Activated T-cell treated with anti-CD3 and anti-CD28 coated beads, Interleukin-2, amount 50 U/mL, for 72 hours (primary cell): ENCODE data around the gene TC2N. TPM values are rescaled to one million over a fixed set of nuclear protein-coding genes. Genes with fewer than 3 reads are reported as not detected.
"Not testable (repeated sequence)": the region's sequence is repeated elsewhere in the genome, so short reads cannot be mapped to it uniquely, and the experiment has no call there.

Source experiments
- ATAC-seq, 2 donors: fragments of 150-1000 bp; cut with Tn5 transposase; replicated peaks in 1 of 2; 2 replicates each; pipeline ENCODE4 v1.10.0; 2021; ENCODE audit warnings: moderate library complexity in 2 of 2, mild to moderate bottlenecking in 1 of 2
- DNase-seq, 2 donors: peaks; one replicate each; pipeline ENCODE4 v3.0.0; 2021 to 2022; ENCODE audit warnings: mixed read lengths in 1 of 2
- H3K27ac Mint-ChIP-seq: one replicate; pipeline ENCODE4 v1.8.0; 2022; ENCODE audit warnings: mild to moderate bottlenecking, moderate library complexity, mixed read lengths
- H3K27me3 Mint-ChIP-seq: one replicate; pipeline ENCODE4 v1.8.0; 2022; ENCODE audit warnings: low read depth, mixed read lengths
- H3K36me3 Mint-ChIP-seq, 2 donors: one replicate each; pipeline ENCODE4 v1.8.0; 2022; ENCODE audit warnings: mixed read lengths in 2 of 2, mild to moderate bottlenecking in 1 of 2; ENCODE audit not compliant: insufficient read depth in 2 of 2
- H3K4me1 Mint-ChIP-seq: one replicate; pipeline ENCODE4 v1.8.0; 2022; ENCODE audit warnings: low read depth, mixed read lengths
- H3K4me3 Mint-ChIP-seq, 2 donors: one replicate each; pipeline ENCODE4 v1.8.0; 2022; ENCODE audit warnings: mild to moderate bottlenecking in 2 of 2, mixed read lengths in 2 of 2, moderate library complexity in 2 of 2
- H3K9me3 Mint-ChIP-seq, 2 donors: one replicate each; pipeline ENCODE4 v1.8.0; 2022; ENCODE audit warnings: mixed read lengths in 2 of 2
- total RNA-seq, 2 donors: library from RNA; stranded (reverse); gene quantifications; one replicate each; pipeline ENCODE4 v1.2.3, GENCODE V29; 2022

Gene TC2N
- total RNA-seq, 2 donors from 2014 or later = 38.1 to 55.4 TPM

GRCh38 chr14:91848504-91849001, 18.8 kb downstream of the TC2N start:
- ATAC-seq = no peak
- Mint-ChIP-seq H3K9me3 (no peaks in the 10 kb centered on the region), H3K4me3 (no peak overlapping the region), H3K27me3 (no peaks in the 10 kb centered on the region), H3K36me3 (no peaks in the 10 kb centered on the region), H3K4me1 (peaks cover 11% of the 10 kb centered on the region), H3K27ac (no peak overlapping the region)
- no peak for DNase-seq

DNA sequence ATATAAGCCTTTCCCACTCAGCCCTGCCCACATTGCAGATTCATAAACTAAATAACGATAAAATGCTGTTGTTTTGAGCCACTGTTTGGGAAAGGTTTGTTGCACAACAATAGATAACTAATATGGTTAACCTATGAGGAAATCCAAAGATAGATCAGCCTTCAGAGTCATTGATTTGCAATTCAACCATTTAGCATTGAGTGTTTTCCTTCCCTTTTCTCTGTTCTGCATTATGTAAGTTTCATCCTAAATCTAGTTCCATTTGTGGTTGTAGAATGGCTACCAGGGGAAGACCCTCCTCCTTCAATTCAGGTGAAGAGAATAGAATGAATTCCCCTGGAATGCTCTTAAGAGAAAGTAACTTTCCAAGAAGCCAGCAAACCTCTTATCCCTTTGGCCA, 19.6 kb downstream of the TC2N start:
- no peak for ATAC-seq
- H3K4me3 Mint-ChIP-seq = no peak overlapping the region
- H3K9me3 Mint-ChIP-seq = no peaks in the 10 kb centered on the region
- no peaks in the 10 kb centered on the region for H3K27me3 Mint-ChIP-seq
- no peak overlapping the region for H3K27ac Mint-ChIP-seq
- no peaks in the 10 kb centered on the region for H3K36me3 Mint-ChIP-seq
- H3K4me1 Mint-ChIP-seq = peaks cover 5% of the 10 kb centered on the region
- DNase-seq = no peak

DNA sequence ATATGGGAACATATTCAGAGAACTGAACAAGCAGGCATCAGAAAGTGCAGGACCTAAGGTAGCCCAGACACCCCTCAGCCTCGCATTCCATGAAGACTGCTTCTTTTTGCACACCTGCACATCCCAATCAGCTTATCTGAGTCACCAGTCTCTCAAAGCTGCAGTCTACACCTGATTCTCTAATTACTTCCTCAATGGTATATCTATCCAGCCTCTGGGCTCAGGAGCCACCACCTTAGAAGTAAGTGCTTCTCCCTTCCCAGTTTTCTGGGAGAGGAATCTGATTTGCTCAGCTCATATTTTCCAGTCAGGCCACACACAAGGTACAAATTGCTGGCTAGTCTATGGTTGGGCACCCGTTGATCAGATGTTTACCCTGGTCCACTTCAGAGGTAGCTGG, 21.7 kb downstream of the TC2N start:
- no peak for DNase-seq
- H3K4me1 Mint-ChIP-seq = peaks cover 10% of the 10 kb centered on the region
- H3K27me3 Mint-ChIP-seq = no peaks in the 10 kb centered on the region
- H3K27ac Mint-ChIP-seq = peak overlapping the region; percentile 12
- no peak overlapping the region for H3K4me3 Mint-ChIP-seq
- H3K9me3 Mint-ChIP-seq = no peaks in the 10 kb centered on the region
- no peak for ATAC-seq
- H3K36me3 Mint-ChIP-seq = no peaks in the 10 kb centered on the region

GRCh38 chr14:91845056-91845455, 22.3 kb downstream of the TC2N start:
- not testable (repeated sequence) for H3K36me3 Mint-ChIP-seq, H3K4me3 Mint-ChIP-seq, H3K27ac Mint-ChIP-seq

DNA sequence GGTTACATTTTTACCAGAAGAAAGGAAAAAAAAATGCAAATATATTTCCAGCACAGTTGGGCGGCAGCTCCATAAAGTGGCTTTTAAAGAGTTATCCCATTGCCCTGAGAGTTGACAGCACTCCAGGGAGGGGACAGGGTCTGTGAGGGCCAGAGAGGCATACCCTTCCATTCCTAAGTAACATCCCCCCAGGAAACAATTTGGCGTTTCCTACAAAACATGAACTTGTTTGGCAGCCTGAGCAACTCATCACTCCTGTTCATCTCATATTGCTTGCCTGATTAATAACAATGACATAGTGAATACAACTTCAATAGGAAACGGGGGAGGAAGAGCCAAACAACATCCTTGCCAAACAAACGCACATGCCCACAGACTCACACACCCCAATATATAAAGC, 23.3 kb downstream of the TC2N start:
- no peak for ATAC-seq
- DNase-seq = no peak
- H3K9me3 Mint-ChIP-seq = peaks cover 0 to 3% of the 10 kb centered on the region in 2 donors
- H3K27me3 Mint-ChIP-seq = no peaks in the 10 kb centered on the region
- no peak overlapping the region for H3K27ac Mint-ChIP-seq
- peaks cover 17% of the 10 kb centered on the region for H3K4me1 Mint-ChIP-seq
- H3K36me3 Mint-ChIP-seq = no peaks in the 10 kb centered on the region
- no peak overlapping the region for H3K4me3 Mint-ChIP-seq

More at GRCh38 chr14:91845056-91845455, 22.3 kb downstream of the TC2N start:
- not testable (repeated sequence) for ATAC-seq, H3K27me3 Mint-ChIP-seq, H3K9me3 Mint-ChIP-seq, DNase-seq
- peaks cover 16% of the 10 kb centered on the region for H3K4me1 Mint-ChIP-seq

GRCh38 chr14:91843437-91843836, 23.9 kb downstream of the TC2N start:
- Mint-ChIP-seq H3K9me3 (peaks cover 0 to 3% of the 10 kb centered on the region in 2 donors), H3K36me3 (no peaks in the 10 kb centered on the region), H3K4me1 (peaks cover 17% of the 10 kb centered on the region), H3K27me3 (no peaks in the 10 kb centered on the region), H3K4me3 (no peak overlapping the region), H3K27ac (peak overlapping the region; percentile 12)
- DNase-seq (no peak), ATAC-seq (no peak)

DNA sequence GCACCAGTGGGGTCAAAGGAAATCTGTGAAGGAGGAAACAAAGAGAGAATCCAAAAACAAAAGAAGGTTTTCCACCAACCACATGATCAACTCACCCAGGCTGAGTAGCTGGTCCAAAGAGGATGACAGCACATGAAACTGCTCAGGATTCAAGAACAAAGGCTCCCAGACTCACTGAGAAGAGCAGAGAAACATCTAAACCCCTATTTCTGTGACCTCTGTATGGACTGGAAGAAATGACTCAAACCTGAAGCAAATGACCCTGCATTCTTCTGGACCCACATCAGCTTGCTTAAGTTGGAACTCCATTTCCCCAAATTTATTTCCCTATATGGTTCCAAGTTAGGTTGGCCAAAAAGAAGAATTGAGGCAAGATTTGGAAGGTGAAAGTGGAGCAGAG, 26.3 kb downstream of the TC2N start:
- Mint-ChIP-seq H3K27ac (no peak overlapping the region), H3K36me3 (no peaks in the 10 kb centered on the region), H3K4me1 (peaks cover 32% of the 10 kb centered on the region), H3K4me3 (no peak overlapping the region), H3K27me3 (no peaks in the 10 kb centered on the region), H3K9me3 (peaks cover 0 to 3% of the 10 kb centered on the region in 2 donors)
- ATAC-seq (no peak), DNase-seq (no peak)

DNA sequence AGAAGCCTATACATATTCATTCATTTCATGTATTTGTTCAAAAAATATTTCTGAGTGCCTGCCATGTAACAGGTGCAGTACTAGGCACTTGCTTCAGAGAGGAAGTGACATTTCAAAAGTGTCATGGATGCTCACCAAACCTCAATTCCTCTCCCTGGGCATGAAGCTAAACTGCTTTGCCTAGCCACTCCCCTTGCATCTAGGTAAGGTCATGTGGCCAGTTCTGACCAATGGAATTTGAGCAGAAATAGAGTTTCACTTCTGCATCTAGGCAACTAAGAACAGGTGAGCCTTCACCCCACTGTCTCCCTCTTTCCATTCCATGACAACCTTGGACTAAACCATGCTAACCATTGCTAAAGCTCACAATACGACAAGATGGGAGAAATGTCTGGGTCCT, 27.6 kb downstream of the TC2N start:
- ATAC-seq (no peak), DNase-seq (no peak)
- Mint-ChIP-seq H3K4me1 (peaks cover 41% of the 10 kb centered on the region), H3K27me3 (no peaks in the 10 kb centered on the region), H3K36me3 (no peaks in the 10 kb centered on the region), H3K4me3 (no peak overlapping the region), H3K9me3 (peaks cover 0 to 3% of the 10 kb centered on the region in 2 donors), H3K27ac (no peak overlapping the region)

DNA sequence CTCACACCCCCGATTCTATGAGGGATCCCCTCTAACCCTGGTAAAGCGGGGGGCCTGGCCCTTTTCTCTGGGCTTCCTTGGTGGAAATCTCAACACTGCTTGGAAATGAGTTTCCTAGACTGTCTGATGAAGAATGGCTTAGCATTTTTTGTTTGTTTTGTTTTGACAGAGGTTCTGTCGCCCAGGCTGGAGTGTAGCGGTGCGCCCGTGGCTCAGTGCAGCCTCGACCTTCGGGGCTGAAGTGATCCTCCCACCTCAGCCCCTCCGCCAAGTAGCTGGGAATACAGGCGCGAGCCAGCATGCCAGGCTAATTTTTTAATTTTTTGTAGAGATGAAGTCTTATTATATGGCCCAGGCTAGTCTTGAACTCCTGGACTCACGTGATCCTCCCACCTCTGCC, 30.3 kb downstream of the TC2N start:
- H3K4me1 Mint-ChIP-seq = peaks cover 55% of the 10 kb centered on the region
- no peaks in the 10 kb centered on the region for H3K36me3 Mint-ChIP-seq
- H3K27me3 Mint-ChIP-seq = no peaks in the 10 kb centered on the region
- H3K9me3 Mint-ChIP-seq = peaks cover 0 to 3% of the 10 kb centered on the region in 2 donors
- ATAC-seq = no peak
- peak overlapping the region; percentile 94 to 98 for H3K4me3 Mint-ChIP-seq
- no peak for DNase-seq
- H3K27ac Mint-ChIP-seq = peak overlapping the region; percentile 79

DNA sequence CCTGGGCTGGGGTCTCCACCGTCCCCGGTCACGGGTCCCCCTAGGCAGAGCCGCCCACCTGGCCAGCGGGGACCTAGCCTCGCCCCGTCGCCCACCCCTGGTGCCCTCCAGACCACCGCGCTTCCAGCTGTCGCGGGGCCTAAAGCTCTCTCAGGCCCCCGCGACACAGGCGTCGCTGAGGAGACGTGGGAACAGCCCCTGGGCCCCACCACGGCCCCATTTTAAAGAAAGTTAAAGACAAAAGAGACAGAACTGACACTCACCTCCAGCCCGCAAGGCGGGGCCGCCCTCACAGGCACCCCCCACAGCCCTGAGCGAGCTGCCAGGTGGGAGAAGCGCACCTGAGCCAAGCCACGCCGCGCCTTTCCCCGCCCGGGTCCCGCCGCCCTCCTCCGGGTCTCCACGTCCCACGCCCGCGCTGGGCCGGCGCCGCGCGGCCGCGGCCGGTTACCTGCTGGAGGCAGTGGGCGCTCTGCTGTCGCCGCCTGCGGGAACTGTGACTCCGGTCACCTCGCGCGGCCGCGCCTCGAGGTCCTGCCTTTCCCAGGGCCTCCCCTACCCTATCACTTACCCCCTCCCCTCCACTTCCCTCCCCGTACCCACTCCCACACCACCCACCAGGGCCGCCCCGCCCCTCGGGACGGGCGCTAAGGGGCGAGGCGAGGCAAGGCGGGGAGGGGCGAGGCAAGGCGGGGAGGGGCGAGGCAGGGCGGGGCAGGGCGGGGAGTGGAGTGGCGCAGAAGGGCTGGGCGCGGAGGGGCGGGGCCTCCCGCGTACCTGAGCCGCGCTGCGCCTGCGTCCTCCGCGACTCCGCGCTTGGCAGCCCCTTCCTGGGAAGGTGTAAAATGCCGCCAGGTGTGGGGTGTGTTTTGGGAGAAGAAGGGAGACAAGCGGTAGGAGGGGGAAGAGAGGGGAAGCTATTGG, 31.2 kb downstream of the TC2N start:
- H3K36me3 Mint-ChIP-seq = no peaks in the 10 kb centered on the region

DNA sequence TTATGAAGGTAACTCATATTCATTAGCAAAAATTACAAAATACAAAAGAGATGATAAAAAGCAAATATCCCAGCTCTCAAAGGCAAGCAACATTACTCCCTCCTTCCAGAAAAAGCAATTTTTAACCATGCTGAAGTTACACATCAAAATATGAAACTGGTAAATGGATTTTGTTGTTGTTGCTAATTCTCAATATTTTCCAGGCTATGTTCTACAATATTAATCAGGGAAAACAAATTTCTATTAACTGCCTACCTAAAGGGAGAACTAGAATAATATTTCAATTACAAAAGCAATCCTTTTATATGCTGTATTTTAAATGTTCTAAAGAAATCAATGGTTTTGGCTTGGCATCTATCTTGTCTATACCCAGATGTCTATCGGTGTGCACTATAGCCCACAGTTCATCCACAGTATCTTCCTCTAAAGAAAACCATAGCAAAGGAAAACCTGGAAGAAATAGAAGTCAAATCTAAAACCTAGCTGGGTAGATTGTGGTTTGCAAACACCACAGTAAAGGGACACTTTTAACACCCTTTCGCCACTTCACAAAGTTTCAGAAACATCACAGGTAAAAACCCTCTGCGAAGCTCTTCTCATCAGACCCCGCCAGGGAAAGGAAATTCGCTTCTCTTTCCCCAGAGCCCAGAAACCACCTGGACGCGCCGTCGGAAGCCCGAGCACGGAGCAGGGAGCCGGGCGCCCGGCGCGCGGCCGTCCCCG, 32.0 kb downstream of the TC2N start:
- peaks cover 0 to 3% of the 10 kb centered on the region in 2 donors for H3K9me3 Mint-ChIP-seq
- peak overlapping the region; percentile 92 to 94 for H3K4me3 Mint-ChIP-seq
- H3K27ac Mint-ChIP-seq = peak overlapping the region; percentile 39
- no peaks in the 10 kb centered on the region for H3K36me3 Mint-ChIP-seq
- H3K27me3 Mint-ChIP-seq = no peaks in the 10 kb centered on the region
- no peak for ATAC-seq
- peaks cover 49% of the 10 kb centered on the region for H3K4me1 Mint-ChIP-seq
- DNase-seq = peak; percentile 20 to 39

More for the DNA sequence above, 31.2 kb downstream of the TC2N start:
- Mint-ChIP-seq H3K9me3 (peaks cover 0 to 3% of the 10 kb centered on the region in 2 donors), H3K4me3 (peak overlapping the region; percentile 94 to 98), H3K27ac (peak overlapping the region; percentile 88), H3K4me1 (peaks cover 50% of the 10 kb centered on the region), H3K27me3 (no peaks in the 10 kb centered on the region)
- ATAC-seq (peak; percentile 94 to 95), DNase-seq (peak; percentile 85 to 93)

DNA sequence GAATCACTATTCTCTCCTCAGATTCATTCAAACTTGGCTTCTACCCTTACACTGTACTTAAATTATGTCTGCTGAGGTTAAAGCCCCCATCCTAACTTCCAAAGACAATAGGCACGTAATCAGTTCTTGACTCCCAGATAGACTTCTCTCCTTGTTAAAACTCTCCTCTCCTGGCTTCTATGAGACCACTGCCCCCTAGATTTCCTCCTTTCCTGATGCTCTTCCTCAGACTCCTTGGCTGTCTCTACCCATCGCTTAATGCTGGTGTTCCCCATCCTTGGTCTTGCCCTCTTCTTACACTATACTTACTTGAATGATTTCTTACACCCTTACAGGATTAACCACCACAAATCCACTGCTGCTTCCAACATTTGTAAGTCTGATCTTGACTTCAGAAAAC, 32.8 kb downstream of the TC2N start:
- Mint-ChIP-seq H3K27me3 (no peaks in the 10 kb centered on the region), H3K27ac (peak overlapping the region; percentile 3)

DNA sequence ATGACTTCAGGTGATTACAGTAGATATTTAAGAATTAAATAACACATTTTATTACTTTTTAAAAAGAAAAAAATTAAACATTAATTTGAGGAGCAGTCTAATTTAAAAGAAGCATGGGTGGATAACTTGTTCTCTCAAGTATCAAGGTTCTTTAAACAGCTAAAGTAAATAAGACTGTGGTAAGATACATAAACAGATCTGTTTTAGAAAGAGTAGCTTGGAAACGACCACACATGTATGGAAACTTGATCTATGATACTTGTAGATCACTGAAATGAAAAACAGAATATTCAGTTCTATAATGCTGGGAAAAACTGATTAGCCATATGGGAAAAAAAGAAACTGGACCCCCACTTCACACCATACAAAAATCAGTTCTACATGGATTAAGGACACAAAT, 36.0 kb downstream of the TC2N start:
- Mint-ChIP-seq H3K27ac (no peak overlapping the region), H3K36me3 (peaks cover 1 to 3% of the 10 kb centered on the region in 2 donors), H3K4me3 (no peak overlapping the region), H3K9me3 (peaks cover 0 to 2% of the 10 kb centered on the region in 2 donors), H3K4me1 (peaks cover 47% of the 10 kb centered on the region), H3K27me3 (no peaks in the 10 kb centered on the region)
- ATAC-seq (no peak), DNase-seq (no peak)

More for the DNA sequence above, 32.8 kb downstream of the TC2N start:
- Mint-ChIP-seq H3K4me3 (peak overlapping the region; percentile 2 to 92), H3K4me1 (peaks cover 53% of the 10 kb centered on the region), H3K36me3 (no peaks in the 10 kb centered on the region), H3K9me3 (peaks cover 0 to 3% of the 10 kb centered on the region in 2 donors)
- no peak for DNase-seq
- ATAC-seq = no peak
